Measurements from ENCODE around the gene SLC8A1.

DNA sequence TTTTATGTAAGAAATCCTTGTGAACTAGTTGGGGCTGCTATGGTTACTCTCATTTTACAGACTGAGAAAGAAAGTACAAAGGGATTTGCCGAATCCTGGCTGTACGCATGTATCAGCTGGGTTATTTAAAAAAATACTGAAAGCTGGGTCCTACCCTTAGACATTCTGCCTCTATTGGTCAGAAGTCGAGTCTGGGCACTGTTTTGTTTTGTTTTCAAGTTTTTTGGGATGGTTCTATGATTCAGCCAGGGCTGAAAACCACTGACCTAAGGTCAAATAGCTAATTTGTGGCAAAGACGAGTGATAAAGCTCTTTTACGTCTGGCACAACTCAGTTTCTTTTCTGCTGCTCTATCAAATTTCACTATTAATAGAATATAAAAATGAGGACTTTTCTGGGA lies 5.9 kb upstream of the SLC8A1 start:
- TF ChIP-seq, protein P1, sequence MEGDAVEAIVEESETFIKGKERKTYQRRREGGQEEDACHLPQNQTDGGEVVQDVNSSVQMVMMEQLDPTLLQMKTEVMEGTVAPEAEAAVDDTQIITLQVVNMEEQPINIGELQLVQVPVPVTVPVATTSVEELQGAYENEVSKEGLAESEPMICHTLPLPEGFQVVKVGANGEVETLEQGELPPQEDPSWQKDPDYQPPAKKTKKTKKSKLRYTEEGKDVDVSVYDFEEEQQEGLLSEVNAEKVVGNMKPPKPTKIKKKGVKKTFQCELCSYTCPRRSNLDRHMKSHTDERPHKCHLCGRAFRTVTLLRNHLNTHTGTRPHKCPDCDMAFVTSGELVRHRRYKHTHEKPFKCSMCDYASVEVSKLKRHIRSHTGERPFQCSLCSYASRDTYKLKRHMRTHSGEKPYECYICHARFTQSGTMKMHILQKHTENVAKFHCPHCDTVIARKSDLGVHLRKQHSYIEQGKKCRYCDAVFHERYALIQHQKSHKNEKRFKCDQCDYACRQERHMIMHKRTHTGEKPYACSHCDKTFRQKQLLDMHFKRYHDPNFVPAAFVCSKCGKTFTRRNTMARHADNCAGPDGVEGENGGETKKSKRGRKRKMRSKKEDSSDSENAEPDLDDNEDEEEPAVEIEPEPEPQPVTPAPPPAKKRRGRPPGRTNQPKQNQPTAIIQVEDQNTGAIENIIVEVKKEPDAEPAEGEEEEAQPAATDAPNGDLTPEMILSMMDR (IDR thresholded peaks at IDR 0.05): no peak
- no peak for TF ChIP-seq POLR2A (IDR thresholded peaks at IDR 0.05)
